Mesendoderm (in vitro differentiated cells): ENCODE data around the gene PARD3B.
A peak's percentile ranks its signal among the peaks of the same experiment; 100 is the strongest.

Source experiments
- DNase-seq: peaks from one replicate; pipeline ENCODE4 v3.0.0; 2013
- H2AK5ac ChIP-seq: 2 replicates; pipeline ENCODE4 v1.6.1; 2013; ENCODE audit warnings: low read length, inconsistent platforms
- H2BK120ac ChIP-seq: 2 replicates; pipeline ENCODE4 v1.6.1; 2013; ENCODE audit warnings: low read depth, mild to moderate bottlenecking, low read length, moderate library complexity, mixed read lengths
- H2BK15ac ChIP-seq: replicated peaks from 2 replicates; pipeline ENCODE4 v1.6.1; 2013; ENCODE audit warnings: low read depth, mild to moderate bottlenecking, moderate library complexity
- H2BK5ac ChIP-seq: 2 replicates; pipeline ENCODE4 v1.6.1; 2013; ENCODE audit warnings: low read length, inconsistent platforms
- H3K18ac ChIP-seq: 2 replicates; pipeline ENCODE4 v1.6.1; 2013; ENCODE audit warnings: mild to moderate bottlenecking, low read length, mixed read lengths
- H3K23ac ChIP-seq: one replicate; pipeline ENCODE4 v1.6.1; 2013; ENCODE audit warnings: low read length
- H3K27ac ChIP-seq: 2 replicates; pipeline ENCODE4 v1.5.1; 2013; ENCODE audit warnings: low read depth, mild to moderate bottlenecking, inconsistent platforms, low read length, moderate library complexity
- H3K27me3 ChIP-seq: 2 replicates; pipeline ENCODE4 v1.6.1; 2013; ENCODE audit warnings: low read length, control low read depth, mild to moderate bottlenecking, inconsistent platforms; ENCODE audit not compliant: insufficient read depth, poor library complexity
- H3K36me3 ChIP-seq: 2 replicates; pipeline ENCODE4 v1.6.1; 2013; ENCODE audit warnings: low read length, inconsistent platforms; ENCODE audit not compliant: control insufficient read depth, insufficient read depth
- H3K4ac ChIP-seq: one replicate; pipeline ENCODE4 v1.6.1; 2013; ENCODE audit warnings: low read depth, mild to moderate bottlenecking, low read length, moderate library complexity
- H3K4me1 ChIP-seq: 2 replicates; pipeline ENCODE4 v1.6.1; 2013; ENCODE audit warnings: low read depth, low read length, inconsistent platforms; ENCODE audit not compliant: control insufficient read depth
- H3K4me2 ChIP-seq: 2 replicates; pipeline ENCODE4 v1.6.1; 2013; ENCODE audit warnings: low read length
- H3K4me3 ChIP-seq: 2 replicates; pipeline ENCODE4 v1.5.1; 2013; ENCODE audit warnings: mild to moderate bottlenecking, low read length
- H3K56ac ChIP-seq: one replicate; pipeline ENCODE4 v1.6.1; 2013; ENCODE audit warnings: low read length
- H3K79me1 ChIP-seq: 2 replicates; pipeline ENCODE4 v1.6.1; 2013; ENCODE audit warnings: low read length, inconsistent platforms
- H3K79me2 ChIP-seq: 2 replicates; pipeline ENCODE4 v1.6.1; 2013; ENCODE audit warnings: mild to moderate bottlenecking, low read length; ENCODE audit not compliant: control insufficient read depth, insufficient read depth
- H3K9ac ChIP-seq: 2 replicates; pipeline ENCODE4 v1.6.1; 2013; ENCODE audit warnings: low read length, inconsistent platforms
- H4K5ac ChIP-seq: one replicate; pipeline ENCODE4 v1.6.1; 2013; ENCODE audit warnings: low read length
- H4K8ac ChIP-seq: one replicate; pipeline ENCODE4 v1.6.1; 2013; ENCODE audit warnings: low read depth, mild to moderate bottlenecking, control low read depth, low read length, moderate library complexity
- WGBS: extraction: QIAGEN DNeasy Blood & Tissue Kit; methylation state at CpG from one replicate; pipeline ENCODE4 v1.1.7; 2013; ENCODE audit warnings: low lambda C conversion rate, missing lambda C conversion rate; ENCODE audit not compliant: insufficient coverage; ENCODE audit errors: extremely low coverage; 5-methylcytosine and 5-hydroxymethylcytosine counted together

Gene PARD3B

DNA sequence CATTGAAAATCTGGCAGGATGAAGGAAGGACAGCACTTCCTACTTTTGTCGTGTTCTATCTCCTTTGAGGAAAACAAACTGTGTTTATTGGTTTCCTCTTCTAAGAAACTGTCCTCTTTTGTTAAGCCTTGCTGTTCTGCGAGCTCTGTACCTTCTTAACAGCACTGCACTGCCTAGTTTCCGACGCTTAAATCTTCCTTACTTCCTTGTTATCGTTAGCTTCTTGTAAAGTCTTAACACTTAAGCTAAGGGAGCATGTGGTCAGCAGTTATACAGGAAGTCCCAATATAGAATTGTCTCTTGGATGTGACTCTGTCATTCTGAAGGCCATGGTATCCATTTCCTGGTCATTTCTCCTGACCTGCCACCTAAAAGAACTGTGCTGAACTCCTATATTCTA, 584.3 kb downstream of the PARD3B start:
- Histone ChIP-seq H3K4me3 (no peak overlapping the region), H3K56ac (no peak overlapping the region), H3K4ac (no peak overlapping the region), H3K79me2 (no peaks in the 10 kb centered on the region), H2AK5ac (no peak overlapping the region), H2BK120ac (no peak overlapping the region), H2BK5ac (no peak overlapping the region), H3K36me3 (no peaks in the 10 kb centered on the region), H3K27ac (no peak overlapping the region), H3K18ac (no peak overlapping the region), H3K4me2 (no peak overlapping the region), H4K5ac (no peak overlapping the region), H3K4me1 (no peaks in the 10 kb centered on the region), H3K79me1 (no peaks in the 10 kb centered on the region), H4K8ac (no peak overlapping the region), H3K23ac (no peak overlapping the region), H3K27me3 (no peaks in the 10 kb centered on the region), H2BK15ac (no peak overlapping the region), H3K9ac (no peak overlapping the region)
- DNase-seq = no peak
- WGBS = no CpG with 5 or more reads among the region's 5 CpGs

DNA sequence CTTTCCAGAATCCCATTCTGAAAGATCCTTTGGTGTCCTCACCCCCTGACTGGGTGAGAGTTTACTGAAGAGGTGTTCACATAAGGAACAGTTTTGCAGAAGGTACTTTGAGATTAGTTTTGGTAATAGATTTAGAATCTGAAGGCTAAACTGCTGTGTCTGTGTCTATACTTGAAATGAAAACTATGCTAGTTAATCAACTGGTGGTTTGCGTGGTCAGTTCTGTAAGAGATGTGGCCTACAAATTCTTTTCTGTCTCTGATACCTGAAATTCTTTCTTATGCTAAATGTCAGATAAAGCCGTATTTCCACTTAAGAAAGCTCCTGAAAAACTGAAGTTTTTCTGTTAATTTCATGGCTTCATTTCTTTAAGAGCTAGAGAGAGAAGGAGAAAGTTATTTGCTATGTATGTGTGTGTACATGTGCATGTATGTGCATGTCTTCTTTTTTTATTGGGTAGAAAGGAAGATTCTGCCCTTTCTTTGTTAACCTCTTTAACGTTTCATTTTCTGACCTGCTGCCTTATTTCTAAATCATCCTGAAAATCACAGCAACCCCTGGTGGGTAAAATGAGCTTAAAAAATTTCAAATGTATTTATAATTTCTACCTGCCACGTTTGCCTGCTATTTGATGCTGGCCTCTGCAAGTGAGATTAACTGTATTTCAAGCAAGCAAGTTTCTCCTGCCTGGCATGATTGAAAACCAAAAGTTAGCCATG, 585.0 kb downstream of the PARD3B start:
- H3K23ac ChIP-seq = no peak overlapping the region
- whole genome bisulfite sequencing = no CpG with 5 or more reads among the region's 4 CpGs
- H3K27ac ChIP-seq = no peak overlapping the region

DNA sequence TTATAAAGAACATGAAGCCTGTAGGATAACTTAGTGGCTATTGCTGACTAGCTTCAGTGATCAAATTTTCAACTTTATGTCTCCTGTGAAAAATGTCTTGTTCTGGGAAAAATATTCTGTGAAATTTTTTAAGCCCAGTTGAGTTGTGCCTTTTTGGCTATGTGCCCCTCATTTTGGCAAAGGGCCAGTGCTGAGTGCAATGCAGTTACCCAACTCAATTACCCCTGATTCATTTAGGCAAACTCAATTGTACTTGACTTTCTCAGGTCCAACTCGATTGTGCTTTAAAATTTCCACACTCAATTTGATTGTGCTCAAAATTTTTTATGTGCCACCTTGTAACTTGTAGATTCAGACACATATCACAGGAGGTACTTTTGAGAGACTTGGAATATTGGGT, 588.3 kb downstream of the PARD3B start:
- H3K4ac ChIP-seq = no peak overlapping the region
- H4K8ac ChIP-seq = no peak overlapping the region
- no peak overlapping the region for H3K18ac ChIP-seq
- H4K5ac ChIP-seq = no peak overlapping the region
- H3K4me1 ChIP-seq = no peaks in the 10 kb centered on the region
- no peak overlapping the region for H3K4me2 ChIP-seq
- no peaks in the 10 kb centered on the region for H3K36me3 ChIP-seq
- H3K56ac ChIP-seq = no peak overlapping the region
- H3K27ac ChIP-seq = no peak overlapping the region
- no peak overlapping the region for H2BK120ac ChIP-seq
- H3K27me3 ChIP-seq = no peaks in the 10 kb centered on the region
- H3K23ac ChIP-seq = no peak overlapping the region
- DNase-seq = no peak
- H3K4me3 ChIP-seq = no peak overlapping the region
- no peaks in the 10 kb centered on the region for H3K79me1 ChIP-seq
- H2BK5ac ChIP-seq = no peak overlapping the region
- no peak overlapping the region for H2AK5ac ChIP-seq
- H2BK15ac ChIP-seq = no peak overlapping the region
- H3K79me2 ChIP-seq = no peaks in the 10 kb centered on the region
- no peak overlapping the region for H3K9ac ChIP-seq
- WGBS = no CpG with 5 or more reads among the region's 1 CpG

More for the DNA sequence above, 585.0 kb downstream of the PARD3B start:
- Histone ChIP-seq H3K18ac (no peak overlapping the region), H3K27me3 (no peaks in the 10 kb centered on the region), H4K5ac (no peak overlapping the region), H3K79me2 (no peaks in the 10 kb centered on the region), H3K9ac (no peak overlapping the region), H3K4ac (no peak overlapping the region), H3K4me1 (no peaks in the 10 kb centered on the region), H4K8ac (no peak overlapping the region), H2BK5ac (no peak overlapping the region), H3K56ac (no peak overlapping the region), H3K4me3 (no peak overlapping the region), H2AK5ac (no peak overlapping the region), H2BK15ac (no peak overlapping the region), H2BK120ac (no peak overlapping the region), H3K79me1 (no peaks in the 10 kb centered on the region), H3K36me3 (no peaks in the 10 kb centered on the region), H3K4me2 (no peak overlapping the region)
- no peak for DNase-seq

DNA sequence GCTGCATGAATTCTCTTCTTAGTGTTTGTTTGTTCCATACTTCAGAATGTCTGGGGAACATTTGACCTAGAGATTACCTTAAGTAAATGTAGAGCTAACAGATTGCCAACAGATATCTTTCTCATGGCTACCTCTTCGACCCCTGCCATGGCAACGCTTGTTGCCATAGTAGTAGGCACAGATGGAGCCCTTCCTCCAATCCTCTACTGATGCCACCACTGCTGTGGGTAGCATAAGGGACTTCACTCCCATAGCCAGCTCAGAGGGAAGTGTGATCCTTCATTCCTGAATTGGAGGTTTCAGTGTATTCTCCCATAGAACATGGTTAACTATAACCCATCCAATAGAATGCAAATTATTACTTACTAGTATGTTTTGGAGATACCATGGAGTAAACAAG, 593.5 kb downstream of the PARD3B start:
- Histone ChIP-seq H3K4me2 (no peak overlapping the region), H4K5ac (no peak overlapping the region), H3K23ac (no peak overlapping the region), H3K56ac (no peak overlapping the region), H3K9ac (no peak overlapping the region), H2AK5ac (no peak overlapping the region), H3K27me3 (no peaks in the 10 kb centered on the region), H3K79me2 (no peaks in the 10 kb centered on the region), H2BK5ac (no peak overlapping the region), H3K4me3 (no peak overlapping the region), H4K8ac (no peak overlapping the region), H2BK120ac (no peak overlapping the region), H3K4me1 (peaks cover 3% of the 10 kb centered on the region), H3K36me3 (no peaks in the 10 kb centered on the region), H3K79me1 (no peaks in the 10 kb centered on the region), H3K18ac (no peak overlapping the region), H2BK15ac (no peak overlapping the region), H3K4ac (no peak overlapping the region), H3K27ac (no peak overlapping the region)
- no CpG with 5 or more reads among the region's 2 CpGs for WGBS
- DNase-seq = no peak

DNA sequence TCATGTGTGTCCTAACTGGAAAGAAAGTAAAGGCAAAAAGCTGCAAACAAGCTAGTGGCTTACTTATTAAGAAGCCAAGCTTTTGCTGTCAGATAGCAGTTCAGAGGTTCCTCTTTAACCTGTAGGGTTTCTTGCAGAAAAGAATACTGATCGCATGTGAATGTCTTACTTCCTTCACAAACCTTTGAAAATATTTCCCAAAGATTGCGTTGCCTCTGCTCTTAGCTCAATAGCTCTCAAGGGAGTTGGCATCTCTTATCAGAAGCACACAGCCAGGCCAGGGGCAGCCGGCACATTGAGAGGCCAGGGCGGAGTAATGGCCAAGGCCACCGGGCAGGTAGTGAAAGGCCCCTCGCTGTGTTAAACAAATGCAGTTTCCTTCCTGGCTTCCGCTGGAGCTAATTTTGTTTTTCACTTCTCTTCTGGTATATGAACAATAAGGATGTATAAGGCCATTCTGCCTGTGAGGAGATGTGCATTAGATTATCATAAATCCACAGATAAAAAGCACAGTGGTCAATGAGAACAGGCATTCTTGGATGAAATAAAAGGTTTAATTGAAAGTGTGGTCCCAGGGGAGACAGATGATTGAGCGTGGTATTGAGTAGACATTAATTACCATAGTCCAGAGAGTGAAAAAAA, 594.7 kb downstream of the PARD3B start:
- peaks cover 3% of the 10 kb centered on the region for H3K4me1 ChIP-seq
- H3K4me3 ChIP-seq = no peak overlapping the region
- WGBS = no CpG with 5 or more reads among the region's 8 CpGs
- no peak overlapping the region for H3K4ac ChIP-seq
- H2BK120ac ChIP-seq = no peak overlapping the region
- H3K18ac ChIP-seq = no peak overlapping the region
- no peak overlapping the region for H3K9ac ChIP-seq
- no peak overlapping the region for H2BK5ac ChIP-seq
- no peak overlapping the region for H2BK15ac ChIP-seq
- H3K27me3 ChIP-seq = no peaks in the 10 kb centered on the region
- H4K8ac ChIP-seq = no peak overlapping the region
- no peaks in the 10 kb centered on the region for H3K79me1 ChIP-seq
- no peak overlapping the region for H4K5ac ChIP-seq
- H3K36me3 ChIP-seq = no peaks in the 10 kb centered on the region
- DNase-seq = peak; percentile 55
- H3K27ac ChIP-seq = no peak overlapping the region
- no peak overlapping the region for H3K56ac ChIP-seq
- no peaks in the 10 kb centered on the region for H3K79me2 ChIP-seq
- no peak overlapping the region for H3K23ac ChIP-seq
- no peak overlapping the region for H2AK5ac ChIP-seq
- no peak overlapping the region for H3K4me2 ChIP-seq
